ENCODE data around the gene CD248. TPM values are rescaled to one million over a fixed set of nuclear protein-coding genes. Genes with fewer than 3 reads are reported as not detected.
A peak's percentile ranks its signal among the peaks of the same experiment; 100 is the strongest.

Gene CD248
- total and polyA plus RNA-seq, 5 donors from 2014 or later, result 0.06 to 0.30 (median 0.10) TPM

DNA sequence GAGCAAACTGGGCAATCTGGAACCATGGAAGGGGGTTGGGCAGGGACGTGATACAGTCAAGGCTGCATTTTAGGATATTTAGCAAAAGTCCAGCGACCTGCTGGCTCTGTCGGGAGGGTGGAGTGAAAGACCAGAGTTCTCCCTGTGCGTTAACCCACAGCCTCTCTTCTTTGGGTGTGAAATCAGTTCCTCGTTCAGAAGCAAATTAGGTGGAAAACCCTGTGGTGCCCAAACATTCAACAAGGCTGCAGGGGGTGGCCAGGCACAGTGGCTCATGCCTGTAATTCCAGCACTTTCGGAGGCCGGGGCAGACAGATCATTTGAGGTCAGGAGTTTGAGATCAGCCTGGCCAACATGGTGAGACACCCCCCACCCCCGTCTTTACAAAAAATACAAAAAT, 19.2 kb downstream of the CD248 start:
- Mint-ChIP-seq H3K27ac (no peak overlapping the region), H3K4me1 (peaks cover 0 to 6% (median 2%) of the 10 kb centered on the region in 4 donors), H3K4me3 (no peak overlapping the region), H3K36me3 (no peaks in the 10 kb centered on the region), H3K27me3 (peaks cover 5% of the 10 kb centered on the region), H3K9me3 (no peaks in the 10 kb centered on the region)
- ATAC-seq (ENCODE audit: low read depth in 2 of 2) (no peak), DNase-seq (no peak)
- peaks cover 5% of the 10 kb centered on the region for H3K27me3 ChIP-seq (ENCODE audit: control insufficient read depth, insufficient read depth, low read length)
- no peaks in the 10 kb centered on the region for H3K9me3 ChIP-seq (ENCODE audit: control insufficient read depth in 2 of 2, low read length in 2 of 2)
- no peak overlapping the region for H3K27ac ChIP-seq (ENCODE audit: insufficient read depth, low read length, poor library complexity, severe bottlenecking)
- H3K4me1 ChIP-seq (ENCODE audit: control insufficient read depth, insufficient read depth, low read length, poor library complexity, severe bottlenecking), result no peaks in the 10 kb centered on the region
- no peaks in the 10 kb centered on the region for H3K36me3 ChIP-seq (ENCODE audit: control insufficient read depth, insufficient read depth, low read length)
- H3K4me3 ChIP-seq (ENCODE audit: low read depth, low read length), result no peak overlapping the region

DNA sequence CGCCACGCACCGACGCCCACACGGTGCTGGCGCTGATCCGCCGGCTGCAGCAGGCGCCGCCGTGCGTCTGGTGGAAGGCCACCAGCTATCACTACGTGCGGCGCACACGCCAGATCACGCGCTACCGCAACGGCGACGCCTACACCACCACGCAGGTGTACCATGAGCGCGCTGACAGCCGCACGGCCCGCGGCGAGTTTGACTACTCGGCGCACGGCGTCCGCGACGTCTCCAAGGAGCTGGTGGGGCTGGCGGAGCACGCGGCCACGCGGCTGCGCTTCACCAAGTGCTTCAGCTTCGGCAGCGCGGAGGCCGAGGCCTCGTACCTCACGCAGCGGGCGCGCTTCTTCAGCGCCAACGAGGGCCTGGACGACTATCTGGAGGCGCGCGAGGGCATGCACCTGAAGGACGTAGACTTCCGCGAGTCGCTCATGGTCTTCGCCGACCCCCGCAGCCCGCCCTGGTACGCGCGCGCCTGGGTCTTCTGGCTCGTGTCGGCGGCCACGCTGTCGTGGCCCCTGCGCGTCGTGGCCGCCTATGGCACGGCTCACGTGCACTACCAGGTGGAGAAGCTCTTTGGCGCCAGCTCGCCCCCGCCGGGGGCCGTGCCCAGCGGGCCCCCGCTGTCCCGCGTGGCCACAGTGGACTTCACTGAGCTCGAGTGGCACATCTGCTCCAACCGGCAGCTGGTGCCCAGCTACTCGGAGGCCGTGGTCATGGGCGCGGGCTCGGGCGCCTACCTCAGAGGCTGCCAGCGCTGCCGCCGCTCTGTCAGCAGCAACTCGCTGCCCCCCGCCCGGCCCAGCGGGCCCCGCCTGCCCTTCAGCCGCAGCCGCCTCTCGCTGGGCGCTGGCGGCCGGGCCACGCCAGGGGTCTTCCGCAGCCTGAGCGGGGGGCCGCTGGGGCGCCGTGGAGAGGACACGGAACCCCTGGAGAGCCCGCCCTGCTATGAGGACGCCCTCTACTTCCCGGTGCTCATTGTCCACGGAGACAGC, 21.9 kb downstream of the CD248 start:
- Histone ChIP-seq H3K4me1 (ENCODE audit: control insufficient read depth, insufficient read depth, low read length, poor library complexity, severe bottlenecking) (peaks cover 14% of the 10 kb centered on the region), H3K4me3 (ENCODE audit: low read depth, low read length) (no peak overlapping the region), H3K9me3 (ENCODE audit: control insufficient read depth in 2 of 2, low read length in 2 of 2) (no peaks in the 10 kb centered on the region), H3K27ac (ENCODE audit: insufficient read depth, low read length, poor library complexity, severe bottlenecking) (no peak overlapping the region), H3K36me3 (ENCODE audit: control insufficient read depth, insufficient read depth, low read length) (no peaks in the 10 kb centered on the region), H3K27me3 (ENCODE audit: control insufficient read depth, insufficient read depth, low read length) (peaks cover 12% of the 10 kb centered on the region)
- peaks cover 4 to 20% (median 10%) of the 10 kb centered on the region in 4 donors for H3K4me1 Mint-ChIP-seq
- peak overlapping the region in 1 of 4 donors; percentile 4 for H3K4me3 Mint-ChIP-seq
- H3K27ac Mint-ChIP-seq, result peak overlapping the region in 1 of 3 donors; percentile 79
- H3K9me3 Mint-ChIP-seq, result peaks cover 0 to 1% (median 0%) of the 10 kb centered on the region in 7 donors
- DNase-seq (no peak), ATAC-seq (ENCODE audit: low read depth in 2 of 2) (no peak)
- peaks cover 20% of the 10 kb centered on the region for H3K27me3 Mint-ChIP-seq
- H3K36me3 Mint-ChIP-seq, result no peaks in the 10 kb centered on the region

- Histone ChIP-seq H3K27ac (ENCODE audit: insufficient read depth, low read length, poor library complexity, severe bottlenecking) (no peak overlapping the region), H3K27me3 (ENCODE audit: control insufficient read depth, insufficient read depth, low read length) (peaks cover 12% of the 10 kb centered on the region), H3K36me3 (ENCODE audit: control insufficient read depth, insufficient read depth, low read length) (no peaks in the 10 kb centered on the region), H3K4me3 (ENCODE audit: low read depth, low read length) (no peak overlapping the region), H3K9me3 (ENCODE audit: control insufficient read depth in 2 of 2, low read length in 2 of 2) (no peaks in the 10 kb centered on the region), H3K4me1 (ENCODE audit: control insufficient read depth, insufficient read depth, low read length, poor library complexity, severe bottlenecking) (peaks cover 21% of the 10 kb centered on the region)
- no peak for DNase-seq
- Mint-ChIP-seq H3K9me3 (peaks cover 0 to 1% (median 0%) of the 10 kb centered on the region in 7 donors), H3K27me3 (peaks cover 29% of the 10 kb centered on the region), H3K27ac (peak overlapping the region in 1 of 3 donors; percentile 79), H3K4me3 (peak overlapping the region in 1 of 4 donors; percentile 73), H3K4me1 (peaks cover 10 to 29% (median 16%) of the 10 kb centered on the region in 4 donors), H3K36me3 (no peaks in the 10 kb centered on the region)
- no peak for ATAC-seq (ENCODE audit: low read depth in 2 of 2)
These were observed 22.8 kb downstream of the CD248 start for GRCh38 chr11:66293777-66294625.

- H3K9me3 ChIP-seq (ENCODE audit: control insufficient read depth in 2 of 2, low read length in 2 of 2), result no peaks in the 10 kb centered on the region
- H3K4me1 ChIP-seq (ENCODE audit: control insufficient read depth, insufficient read depth, low read length, poor library complexity, severe bottlenecking), result peaks cover 25% of the 10 kb centered on the region
- H3K27ac Mint-ChIP-seq, result peak overlapping the region in 1 of 3 donors; percentile 49
- H3K4me3 ChIP-seq (ENCODE audit: low read depth, low read length), result no peak overlapping the region
- H3K27me3 ChIP-seq (ENCODE audit: control insufficient read depth, insufficient read depth, low read length), result peaks cover 12% of the 10 kb centered on the region
- peaks cover 30% of the 10 kb centered on the region for H3K27me3 Mint-ChIP-seq
- DNase-seq (no peak), ATAC-seq (ENCODE audit: low read depth in 2 of 2) (no peak)
- H3K4me3 Mint-ChIP-seq, result peak overlapping the region in 2 of 4 donors; percentile 57 to 74
- peaks cover 0 to 1% (median 0%) of the 10 kb centered on the region in 7 donors for H3K9me3 Mint-ChIP-seq
- no peaks in the 10 kb centered on the region for H3K36me3 ChIP-seq (ENCODE audit: control insufficient read depth, insufficient read depth, low read length)
- H3K4me1 Mint-ChIP-seq, result peaks cover 11 to 32% (median 17%) of the 10 kb centered on the region in 4 donors
- H3K36me3 Mint-ChIP-seq, result no peaks in the 10 kb centered on the region
- H3K27ac ChIP-seq (ENCODE audit: insufficient read depth, low read length, poor library complexity, severe bottlenecking), result no peak overlapping the region
These were observed 23.5 kb downstream of the CD248 start for GRCh38 chr11:66293352-66293751.

GRCh38 chr11:66292543-66293332, 24.1 kb downstream of the CD248 start:
- Mint-ChIP-seq H3K27me3 (peaks cover 30% of the 10 kb centered on the region), H3K4me1 (peaks cover 11 to 36% (median 17%) of the 10 kb centered on the region in 4 donors), H3K9me3 (peaks cover 0 to 1% (median 0%) of the 10 kb centered on the region in 7 donors), H3K27ac (peak overlapping the region in 2 of 3 donors; percentile 42 to 86), H3K4me3 (peak overlapping the region; percentile 56 to 73 (median 60)), H3K36me3 (no peaks in the 10 kb centered on the region)
- ATAC-seq (ENCODE audit: low read depth in 2 of 2), result no peak
- Histone ChIP-seq H3K4me3 (ENCODE audit: low read depth, low read length) (no peak overlapping the region), H3K27me3 (ENCODE audit: control insufficient read depth, insufficient read depth, low read length) (peaks cover 12% of the 10 kb centered on the region), H3K9me3 (ENCODE audit: control insufficient read depth in 2 of 2, low read length in 2 of 2) (no peaks in the 10 kb centered on the region), H3K4me1 (ENCODE audit: control insufficient read depth, insufficient read depth, low read length, poor library complexity, severe bottlenecking) (peaks cover 31% of the 10 kb centered on the region), H3K27ac (ENCODE audit: insufficient read depth, low read length, poor library complexity, severe bottlenecking) (no peak overlapping the region), H3K36me3 (ENCODE audit: control insufficient read depth, insufficient read depth, low read length) (no peaks in the 10 kb centered on the region)
- DNase-seq, result no peak

- ATAC-seq (ENCODE audit: low read depth in 2 of 2), result no peak
- no peak within 1 kb of the TSS for H3K27ac ChIP-seq (ENCODE audit: insufficient read depth, low read length, poor library complexity, severe bottlenecking)
These were observed 24.9 kb downstream of the CD248 start, which contains the start of gene TMEM151A for GRCh38 chr11:66291706-66292542. Gene TMEM151A (plus strand): TSS chr11:66291894. CDS start chr11:66292014, 120 bp downstream.

More at GRCh38 chr11:66291706-66292542, 24.9 kb downstream of the CD248 start, which contains the start of gene TMEM151A:
- H3K27me3 ChIP-seq (ENCODE audit: control insufficient read depth, insufficient read depth, low read length), result peaks cover 12% of the 10 kb centered on the region
- H3K9me3 Mint-ChIP-seq, result peaks cover 0 to 1% (median 0%) of the 10 kb centered on the region in 7 donors
- peak within 1 kb of the TSS in 2 of 3 donors; percentile 42 to 90 for H3K27ac Mint-ChIP-seq
- H3K27me3 Mint-ChIP-seq, result peaks cover 30% of the 10 kb centered on the region
- DNase-seq, result no peak
- H3K4me1 Mint-ChIP-seq, result peaks cover 11 to 44% (median 19%) of the 10 kb centered on the region in 4 donors
- no peaks in the 10 kb centered on the region for H3K36me3 ChIP-seq (ENCODE audit: control insufficient read depth, insufficient read depth, low read length)
- peaks cover 37% of the 10 kb centered on the region for H3K4me1 ChIP-seq (ENCODE audit: control insufficient read depth, insufficient read depth, low read length, poor library complexity, severe bottlenecking)
- no peak within 1 kb of the TSS for H3K4me3 ChIP-seq (ENCODE audit: low read depth, low read length)
- H3K4me3 Mint-ChIP-seq, result peak within 1 kb of the TSS; percentile 78 to 92 (median 89)
- no peaks in the 10 kb centered on the region for H3K36me3 Mint-ChIP-seq
- H3K9me3 ChIP-seq (ENCODE audit: control insufficient read depth in 2 of 2, low read length in 2 of 2), result no peaks in the 10 kb centered on the region
